VCaP (cell line): ENCODE results near the gene DHCR7.

Experiments used
- H3K27ac ChIP-seq: fragments of 450-650 bp; 2 replicates; pipeline ENCODE4 v1.5.1; 2017
- CTCF ChIP-seq: fragments of 450-650 bp; conservative IDR thresholded peaks from 2 replicates; pipeline ENCODE4 v1.5.1; 2017; ENCODE audit warnings: mild to moderate bottlenecking, moderate library complexity

DHCR7 gene

GRCh38 chr11:71441251-71441650 is 6.9 kb downstream of the DHCR7 start:
- TF ChIP-seq CTCF = no peak
- H3K27ac ChIP-seq = no peak overlapping the region

GRCh38 chr11:71440021-71440755 is 8.0 kb downstream of the DHCR7 start:
- TF ChIP-seq CTCF = no peak
- no peak overlapping the region for H3K27ac ChIP-seq

- no peak for TF ChIP-seq CTCF
- H3K27ac ChIP-seq = no peak overlapping the region
These were observed 9.5 kb downstream of the DHCR7 start for GRCh38 chr11:71438650-71439049.

GRCh38 chr11:71437879-71438278 is 10.3 kb downstream of the DHCR7 start:
- no peak overlapping the region for H3K27ac ChIP-seq

GRCh38 chr11:71437399-71437798 is 10.8 kb downstream of the DHCR7 start:
- no peak for TF ChIP-seq CTCF
- H3K27ac ChIP-seq = no peak overlapping the region

More at GRCh38 chr11:71437879-71438278, 10.3 kb downstream of the DHCR7 start:
- TF ChIP-seq CTCF = no peak

GRCh38 chr11:71436861-71437260 is 11.3 kb downstream of the DHCR7 start:
- H3K27ac ChIP-seq = no peak overlapping the region
- no peak for TF ChIP-seq CTCF

- H3K27ac ChIP-seq = no peak overlapping the region
- no peak for TF ChIP-seq CTCF
These were observed 12.8 kb downstream of the DHCR7 start for GRCh38 chr11:71435278-71435951.
